Adrenal gland (tissue), 12 donors: Measurements from ENCODE around the gene SNX9. TPM values are rescaled to one million over a fixed set of nuclear protein-coding genes. Genes with fewer than 3 reads are reported as not detected.

Experiments
- DNase-seq, 7 donors: peaks; one replicate each; pipeline ENCODE4 v3.0.0-alpha.2; 2019 to 2020
- H3K27ac ChIP-seq, 5 donors: fragments of 200-600 bp; sonication (generic) in 4 of 5; 1 replicate in 3 of 5; 2 replicates in 2 of 5; pipeline versions ENCODE4 v1.5.1 to v1.8.0; 2016 to 2020; ENCODE audit warnings: mild to moderate bottlenecking in 1 of 5
- H3K27me3 ChIP-seq: fragments of 200-600 bp; 2 replicates; pipeline ENCODE4 v1.8.0; 2021
- H3K36me3 ChIP-seq, 2 donors: fragments of 200-600 bp; replicated peaks in 1 of 2; 1 replicate in 1 of 2; 2 replicates in 1 of 2; pipeline versions ENCODE4 v1.5.1 to v1.8.0; 2018 to 2022
- H3K4me1 ChIP-seq, 2 donors: fragments of 200-600 bp; replicated peaks in 1 of 2; 1 replicate in 1 of 2; 2 replicates in 1 of 2; pipeline versions ENCODE4 v1.5.1 to v1.8.0; 2018 to 2021
- H3K4me3 ChIP-seq, 4 donors: fragments of 200-600 bp; sonication (generic) in 3 of 4; one replicate each; pipeline ENCODE4 v1.5.1; 2016 to 2018
- H3K9me3 ChIP-seq, 3 donors: fragments of 200-600 bp; sonication (generic) in 1 of 3; replicated peaks in 1 of 3; 1 replicate in 2 of 3; 2 replicates in 1 of 3; pipeline versions ENCODE4 v1.5.1 to v1.8.0; 2016 to 2021
- POLR2A ChIP-seq, 2 donors: fragments of 450-650 bp; IDR thresholded peaks; one replicate each; pipeline ENCODE4 v1.6.1; 2017; ENCODE audit warnings: antibody characterized with exemption in 2 of 2, mild to moderate bottlenecking in 2 of 2, moderate library complexity in 1 of 2
- WGBS, 4 donors: extraction: QIAGEN DNeasy Blood & Tissue Kit in 2 of 4; methylation state at CpG; one replicate each; pipeline versions ENCODE4 v1.1.5 to v1.1.7; 2013 to 2017; 5-methylcytosine and 5-hydroxymethylcytosine counted together
- intact Hi-C, 2 donors: fragments of 100-400 bp; cut with DNase I; formaldehyde crosslinking; loops; one replicate each; pipeline versions ENCODE4 v1.14.1 to v1.15.0; 2022 to 2023
- polyA plus RNA-seq, 3 donors: library from polyadenylated mRNA; stranded (reverse); fragments of 200-250 nt in 2 of 3; fragments of 350-450 nt in 1 of 3; fragmentation: Illumina TruSeq in 1 of 3; extraction: RNeasy Lipid Tissue Mini Kit (QIAGEN cat#74804) in 1 of 3; gene quantifications; one replicate each; pipeline ENCODE4 v1.2.3, GENCODE V29; 2013 to 2014
- total RNA-seq, 9 donors: library from RNA; depleted of rRNA in 4 of 9; stranded (reverse); fragments of >200 nt in 4 of 9; fragments of 120-200 nt in 1 of 9; fragmentation: NEBNext Ultra II Directional in 1 of 9; extraction: Animal tissue kit (Norgen Biotek cat#: 25700) in 1 of 9; gene quantifications; one replicate each; pipeline versions ENCODE4 v1.1.0 to v1.2.4, GENCODE V29; 2013 to 2023
- TF ChIP-seq, protein P1 (sequence below), 6 experiments: fragments of 450-650 bp in 4 of 6; fragments of 200-600 bp in 2 of 6; sonication (generic) in 1 of 6; IDR thresholded peaks; 1 replicate in 5 of 6; 2 replicates in 1 of 6; pipeline versions ENCODE4 v1.5.1 to v1.8.0; 2016 to 2021; ENCODE audit warnings: antibody characterized with exemption in 6 of 6, mild to moderate bottlenecking in 2 of 6, moderate library complexity in 1 of 6
- donor health status: healthy with polysubstance abuse.
- donor health status: Bipolar disorder and iron deficiency.
- donor health status: DM: yes; HTN: yes; CAD: no.
- donor health status: DM: no; HTN: no; CAD: no.
- donor health status: DM: no; HTN: no; CAD: no.
- donor health status: DM: yes; HTN: yes; CAD: no.

SNX9 gene
- total and polyA plus RNA-seq, 12 donors = 27.7 to 59.6 (median 50.4) TPM

DNA sequence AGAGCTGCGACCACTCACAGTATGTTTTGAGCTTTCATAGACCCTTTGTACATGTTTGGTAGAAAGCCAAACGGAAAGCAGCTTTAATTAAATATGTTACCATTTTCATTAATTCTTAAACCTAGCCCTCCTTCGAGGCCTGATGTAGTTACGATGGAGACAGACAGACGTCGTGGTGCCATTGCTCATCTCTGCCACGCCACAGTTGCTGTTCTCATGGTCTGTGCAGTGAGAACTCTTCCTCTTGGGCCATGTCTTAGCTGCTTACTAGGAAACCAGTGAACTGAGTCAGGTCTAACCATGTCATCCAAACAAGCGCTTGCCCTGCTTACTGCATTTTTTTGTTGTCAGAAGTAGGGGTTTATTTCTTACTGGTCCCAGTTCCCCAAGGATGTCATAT, 62.8 kb downstream of the SNX9 start:
- Histone ChIP-seq H3K4me1 (no peaks in the 10 kb centered on the region), H3K9me3 (no peaks in the 10 kb centered on the region), H3K27me3 (no peaks in the 10 kb centered on the region), H3K27ac (no peak overlapping the region), H3K36me3 (peaks cover 0 to 10% of the 10 kb centered on the region in 2 donors), H3K4me3 (no peak overlapping the region)
- 94 to 97% (median 96%) methylated on average over 8 of the region's 8 CpGs for WGBS, 4 donors
- no peak for DNase-seq
- intact Hi-C loops = no loop called here
- TF ChIP-seq, protein P1, sequence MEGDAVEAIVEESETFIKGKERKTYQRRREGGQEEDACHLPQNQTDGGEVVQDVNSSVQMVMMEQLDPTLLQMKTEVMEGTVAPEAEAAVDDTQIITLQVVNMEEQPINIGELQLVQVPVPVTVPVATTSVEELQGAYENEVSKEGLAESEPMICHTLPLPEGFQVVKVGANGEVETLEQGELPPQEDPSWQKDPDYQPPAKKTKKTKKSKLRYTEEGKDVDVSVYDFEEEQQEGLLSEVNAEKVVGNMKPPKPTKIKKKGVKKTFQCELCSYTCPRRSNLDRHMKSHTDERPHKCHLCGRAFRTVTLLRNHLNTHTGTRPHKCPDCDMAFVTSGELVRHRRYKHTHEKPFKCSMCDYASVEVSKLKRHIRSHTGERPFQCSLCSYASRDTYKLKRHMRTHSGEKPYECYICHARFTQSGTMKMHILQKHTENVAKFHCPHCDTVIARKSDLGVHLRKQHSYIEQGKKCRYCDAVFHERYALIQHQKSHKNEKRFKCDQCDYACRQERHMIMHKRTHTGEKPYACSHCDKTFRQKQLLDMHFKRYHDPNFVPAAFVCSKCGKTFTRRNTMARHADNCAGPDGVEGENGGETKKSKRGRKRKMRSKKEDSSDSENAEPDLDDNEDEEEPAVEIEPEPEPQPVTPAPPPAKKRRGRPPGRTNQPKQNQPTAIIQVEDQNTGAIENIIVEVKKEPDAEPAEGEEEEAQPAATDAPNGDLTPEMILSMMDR (IDR thresholded peaks at IDR 0.05) = no peak
- no peak for TF ChIP-seq POLR2A (IDR thresholded peaks at IDR 0.05)

DNA sequence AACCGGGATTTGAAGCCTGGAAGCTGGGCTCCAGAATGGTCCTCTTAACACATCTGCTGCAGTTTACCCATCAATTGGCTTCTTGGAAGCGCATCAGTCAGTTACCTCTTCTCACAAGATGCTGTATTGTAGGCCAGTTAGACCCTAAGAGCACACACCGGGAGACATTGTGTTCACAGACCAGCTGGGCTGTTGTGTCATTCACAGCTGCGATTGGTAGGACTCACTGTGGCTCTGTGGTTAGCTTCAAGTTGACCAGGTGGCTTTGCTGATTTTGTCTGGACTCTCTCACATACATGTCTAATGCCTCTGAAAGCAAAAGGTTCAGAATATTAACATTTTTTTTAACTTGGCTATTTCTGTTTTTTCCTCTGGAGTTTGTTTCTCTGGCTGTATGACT, 64.8 kb downstream of the SNX9 start:
- H3K27ac ChIP-seq = no peak overlapping the region
- TF ChIP-seq, protein P1 (IDR thresholded peaks at IDR 0.05) = no peak
- no peak for TF ChIP-seq POLR2A (IDR thresholded peaks at IDR 0.05)
- no peaks in the 10 kb centered on the region for H3K27me3 ChIP-seq
- peaks cover 0 to 10% of the 10 kb centered on the region in 2 donors for H3K36me3 ChIP-seq
- no peaks in the 10 kb centered on the region for H3K9me3 ChIP-seq
- H3K4me1 ChIP-seq = no peaks in the 10 kb centered on the region
- no peak overlapping the region for H3K4me3 ChIP-seq
- intact Hi-C loops = no loop called here
- WGBS, 4 donors = 91 to 100% (median 94%) methylated on average over 3 to 4 of the region's 4 CpGs
- DNase-seq = no peak

DNA sequence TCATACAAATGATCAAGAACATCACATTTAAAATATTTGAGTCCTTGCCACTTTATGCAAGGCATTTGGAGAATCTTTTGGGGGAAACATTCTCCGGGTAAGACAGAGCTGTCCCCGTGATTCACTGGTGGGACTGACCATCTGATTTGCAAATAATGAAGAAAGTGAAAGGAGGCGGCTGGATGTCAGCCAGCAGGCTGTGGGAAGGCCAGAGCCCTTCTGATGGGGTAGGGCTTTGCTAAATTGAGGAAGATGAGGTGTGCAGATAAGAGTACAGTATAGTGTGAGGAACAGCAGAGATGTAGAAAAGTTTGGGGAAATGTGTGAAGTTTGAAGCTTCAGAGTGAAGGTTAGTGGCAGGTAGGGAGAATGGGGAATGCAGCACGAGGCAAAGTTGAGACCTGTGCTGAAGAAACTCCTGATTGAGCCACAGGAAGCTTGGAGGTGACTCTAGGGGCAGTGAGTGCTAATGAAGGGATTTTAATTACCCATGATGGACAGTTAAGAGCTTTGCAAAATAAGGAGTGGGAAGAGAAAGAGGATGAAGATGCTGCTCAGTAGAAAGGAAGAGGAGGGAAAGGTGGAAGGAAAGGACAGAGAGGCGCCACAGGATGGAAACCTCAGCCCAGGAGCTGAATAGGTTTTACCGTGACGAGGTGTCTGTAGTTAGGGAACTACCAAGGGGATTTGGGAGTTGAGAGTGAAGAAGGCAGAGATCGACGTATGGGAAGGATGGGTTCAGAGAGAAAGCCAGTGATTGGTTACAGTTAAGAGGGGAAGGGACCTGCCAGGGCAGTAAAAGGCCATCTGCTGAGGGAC, 68.7 kb downstream of the SNX9 start:
- no peak overlapping the region for H3K4me3 ChIP-seq
- H3K36me3 ChIP-seq = peaks cover 0 to 5% of the 10 kb centered on the region in 2 donors
- no peaks in the 10 kb centered on the region for H3K4me1 ChIP-seq
- no peak for TF ChIP-seq POLR2A (IDR thresholded peaks at IDR 0.05)
- TF ChIP-seq, protein P1 (IDR thresholded peaks at IDR 0.05) = no peak
- H3K27me3 ChIP-seq = no peaks in the 10 kb centered on the region
- H3K9me3 ChIP-seq = no peaks in the 10 kb centered on the region
- DNase-seq = no peak
- 86 to 91% (median 90%) methylated on average over 9 of the region's 9 CpGs for WGBS, 4 donors
- no peak overlapping the region for H3K27ac ChIP-seq
- intact Hi-C loops = no loop called here

DNA sequence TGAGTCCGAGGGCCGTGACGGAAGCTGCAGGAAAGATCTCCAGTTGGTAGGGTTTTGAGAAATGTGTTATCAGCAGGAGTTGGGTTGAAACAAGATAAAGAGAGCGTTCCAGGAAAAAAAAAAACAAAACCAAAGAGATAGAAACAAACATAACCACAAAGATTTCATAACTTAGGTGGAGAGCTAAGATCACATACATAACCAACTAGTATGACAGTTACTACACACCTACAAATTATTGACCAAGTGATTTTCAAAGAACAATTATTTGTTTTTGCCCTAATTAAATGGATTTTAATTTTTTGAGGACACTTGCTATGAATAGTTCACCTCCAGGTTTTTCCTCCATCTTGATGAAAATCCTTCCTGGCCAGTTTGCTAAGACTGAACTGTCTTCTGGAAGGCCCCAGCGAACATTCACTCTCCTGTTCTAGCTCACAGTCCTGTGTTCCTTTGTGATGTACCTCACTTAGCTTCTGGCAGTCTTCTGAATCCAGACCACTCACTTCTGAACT, 69.4 kb downstream of the SNX9 start:
- no peak for DNase-seq
- TF ChIP-seq, protein P1 (IDR thresholded peaks at IDR 0.05) = no peak
- no peak for TF ChIP-seq POLR2A (IDR thresholded peaks at IDR 0.05)
- H3K4me1 ChIP-seq = no peaks in the 10 kb centered on the region
- 79 to 87% (median 82%) methylated on average over 5 of the region's 5 CpGs for WGBS, 4 donors
- no peaks in the 10 kb centered on the region for H3K9me3 ChIP-seq
- peaks cover 0 to 11% of the 10 kb centered on the region in 2 donors for H3K36me3 ChIP-seq
- H3K4me3 ChIP-seq = no peak overlapping the region
- H3K27me3 ChIP-seq = no peaks in the 10 kb centered on the region
- no peak overlapping the region for H3K27ac ChIP-seq
- intact Hi-C loops = no loop called here
